GM18507 (cell line): ENCODE results near the gene CAPN1.
"Not testable (repeated sequence)": the region's sequence is repeated elsewhere in the genome, so short reads cannot be mapped to it uniquely, and the experiment has no call there.

Source experiments
- DNase-seq: peaks from one replicate; pipeline ENCODE4 v3.0.0; 2011; ENCODE audit warnings: low read depth; ENCODE audit not compliant: insufficient read length; ENCODE audit errors: extremely low spot score
- FAIRE-seq: peaks from 2 replicates; lab custom pipeline; 2011; peaks lifted over from hg19 to GRCh38; lab: Jason Lieb, UNC

The CAPN1 gene

GRCh38 chr11:65243797-65244196, 62.1 kb downstream of the CAPN1 start:
- DNase-seq (no peak), FAIRE-seq (no peak)

- FAIRE-seq, DNase-seq: not testable (repeated sequence)
Measured at GRCh38 chr11:65245046-65245445, 63.3 kb downstream of the CAPN1 start.

GRCh38 chr11:65246506-65246905, 64.8 kb downstream of the CAPN1 start:
- FAIRE-seq (no peak), DNase-seq (no peak)

- not testable (repeated sequence) for DNase-seq, FAIRE-seq
Measured at GRCh38 chr11:65248184-65248710, 66.5 kb downstream of the CAPN1 start.

- FAIRE-seq (no peak), DNase-seq (no peak)
Measured at GRCh38 chr11:65251476-65251875, 69.7 kb downstream of the CAPN1 start.

- FAIRE-seq, result no peak
- no peak for DNase-seq
Measured at GRCh38 chr11:65254724-65255123, 73.0 kb downstream of the CAPN1 start.

- DNase-seq, result no peak
- FAIRE-seq, result no peak
Measured at GRCh38 chr11:65258988-65259387, 77.3 kb downstream of the CAPN1 start.

GRCh38 chr11:65260302-65260701, 78.6 kb downstream of the CAPN1 start:
- FAIRE-seq (no peak), DNase-seq (no peak)

- no peak for FAIRE-seq
- DNase-seq, result no peak
Measured at GRCh38 chr11:65260756-65261590, 79.2 kb downstream of the CAPN1 start.
